Smooth muscle cell (in vitro differentiated cells): ENCODE data around the gene RASSF10. TPM values are rescaled to one million over a fixed set of nuclear protein-coding genes. Genes with fewer than 3 reads are reported as not detected.

ENCODE experiments used
- DNase-seq: peaks from one replicate; lab custom pipeline; 2025; ENCODE audit not compliant: unreplicated experiment; lab: John Stamatoyannopoulos, UW
- H2AFZ ChIP-seq: fragments of 200-600 bp; sonication (generic); 2 replicates; pipeline ENCODE4 v1.6.0; 2016; ENCODE audit warnings: antibody characterized with exemption, low read depth, mild to moderate bottlenecking
- H3F3A ChIP-seq: fragments of 200-600 bp; sonication (generic); 2 replicates; pipeline ENCODE4 v1.6.0; 2017; ENCODE audit warnings: antibody characterized with exemption, low read depth
- H3K27ac ChIP-seq: fragments of 200-600 bp; sonication (generic); 2 replicates; pipeline ENCODE4 v1.5.1; 2016; ENCODE audit warnings: low read depth, mild to moderate bottlenecking
- H3K27me3 ChIP-seq: fragments of 200-600 bp; sonication (generic); 2 replicates; pipeline ENCODE4 v1.6.1; 2016; ENCODE audit warnings: low read depth, mild to moderate bottlenecking
- H3K36me3 ChIP-seq: fragments of 200-600 bp; sonication (generic); 2 replicates; pipeline ENCODE4 v1.5.1; 2016; ENCODE audit warnings: low read depth
- H3K4me1 ChIP-seq: fragments of 200-600 bp; sonication (generic); 2 replicates; pipeline ENCODE4 v1.5.1; 2016; ENCODE audit warnings: low read depth
- H3K4me2 ChIP-seq: fragments of 200-600 bp; sonication (generic); 2 replicates; pipeline ENCODE4 v1.6.0; 2016; ENCODE audit warnings: mild to moderate bottlenecking
- H3K4me3 ChIP-seq: fragments of 200-600 bp; sonication (generic); 2 replicates; pipeline ENCODE4 v1.5.1; 2016; ENCODE audit warnings: mild to moderate bottlenecking
- H3K79me2 ChIP-seq: fragments of 200-600 bp; sonication (generic); 2 replicates; pipeline ENCODE4 v1.6.0; 2016; ENCODE audit warnings: low read depth, mild to moderate bottlenecking
- H3K9ac ChIP-seq: fragments of 200-600 bp; sonication (generic); 2 replicates; pipeline ENCODE4 v1.6.0; 2016; ENCODE audit warnings: low read depth
- H3K9me3 ChIP-seq: fragments of 200-600 bp; sonication (generic); replicated peaks from 2 replicates; pipeline ENCODE4 v1.5.1; 2016; ENCODE audit warnings: low read depth
- H4K20me1 ChIP-seq: fragments of 200-600 bp; sonication (generic); 2 replicates; pipeline ENCODE4 v1.6.0; 2016; ENCODE audit warnings: low read depth
- CTCF ChIP-seq: fragments of 200-600 bp; sonication (generic); IDR thresholded peaks from 2 replicates; pipeline ENCODE4 v1.5.1; 2017; ENCODE audit warnings: borderline replicate concordance, mild to moderate bottlenecking, antibody characterized with exemption; ENCODE audit not compliant: insufficient read depth, poor library complexity, severe bottlenecking
- WGBS: methylation state at CpG from one replicate; pipeline ENCODE4 v1.1.7; 2016; ENCODE audit warnings: low lambda C conversion rate; 5-methylcytosine and 5-hydroxymethylcytosine counted together
- polyA plus RNA-seq: library from polyadenylated mRNA; unstranded; fragments of >200 nt; fragmentation: Nextera tagmentation; extraction: Ambion mirVana; gene quantifications from 2 replicates; pipeline ENCODE4 v1.2.1, GENCODE V29; 2016
- total RNA-seq: library from RNA; depleted of rRNA; stranded (reverse); fragments of >200 nt; gene quantifications from 2 replicates; pipeline ENCODE4 v1.2.3, GENCODE V29; 2014

RASSF10 gene
- total and polyA plus RNA-seq, 2 experiments from 2014 or later = 2.2 TPM; not detected in 1

- Histone ChIP-seq H4K20me1 (no peaks in the 10 kb centered on the region), H3K4me3 (no peak overlapping the region), H3K36me3 (no peaks in the 10 kb centered on the region), H2AFZ (no peak overlapping the region), H3K4me1 (peaks cover 6% of the 10 kb centered on the region), H3K27me3 (peaks cover 13% of the 10 kb centered on the region), H3K27ac (no peak overlapping the region), H3K9me3 (no peaks in the 10 kb centered on the region), H3K9ac (no peak overlapping the region), H3K4me2 (no peak overlapping the region), H3K79me2 (no peaks in the 10 kb centered on the region), H3F3A (no peaks in the 10 kb centered on the region)
- no peak for TF ChIP-seq CTCF
- no peak for DNase-seq
- WGBS = 88% methylated on average over 3 of the region's 3 CpGs
These were observed 9.0 kb upstream of the RASSF10 start for GRCh38 chr11:13000116-13000515.

- no peak for DNase-seq
- Histone ChIP-seq H2AFZ (no peak overlapping the region), H3K9me3 (no peaks in the 10 kb centered on the region), H3K4me3 (no peak overlapping the region), H3K9ac (no peak overlapping the region), H3K4me2 (no peak overlapping the region), H3K4me1 (peaks cover 6% of the 10 kb centered on the region), H3F3A (no peaks in the 10 kb centered on the region), H3K27ac (no peak overlapping the region), H3K36me3 (no peaks in the 10 kb centered on the region), H4K20me1 (no peaks in the 10 kb centered on the region), H3K79me2 (no peaks in the 10 kb centered on the region), H3K27me3 (peaks cover 19% of the 10 kb centered on the region)
- TF ChIP-seq CTCF = no peak
- WGBS = 76% methylated on average over 5 of the region's 5 CpGs
These were observed 8.4 kb upstream of the RASSF10 start for GRCh38 chr11:13000721-13001120.

DNA sequence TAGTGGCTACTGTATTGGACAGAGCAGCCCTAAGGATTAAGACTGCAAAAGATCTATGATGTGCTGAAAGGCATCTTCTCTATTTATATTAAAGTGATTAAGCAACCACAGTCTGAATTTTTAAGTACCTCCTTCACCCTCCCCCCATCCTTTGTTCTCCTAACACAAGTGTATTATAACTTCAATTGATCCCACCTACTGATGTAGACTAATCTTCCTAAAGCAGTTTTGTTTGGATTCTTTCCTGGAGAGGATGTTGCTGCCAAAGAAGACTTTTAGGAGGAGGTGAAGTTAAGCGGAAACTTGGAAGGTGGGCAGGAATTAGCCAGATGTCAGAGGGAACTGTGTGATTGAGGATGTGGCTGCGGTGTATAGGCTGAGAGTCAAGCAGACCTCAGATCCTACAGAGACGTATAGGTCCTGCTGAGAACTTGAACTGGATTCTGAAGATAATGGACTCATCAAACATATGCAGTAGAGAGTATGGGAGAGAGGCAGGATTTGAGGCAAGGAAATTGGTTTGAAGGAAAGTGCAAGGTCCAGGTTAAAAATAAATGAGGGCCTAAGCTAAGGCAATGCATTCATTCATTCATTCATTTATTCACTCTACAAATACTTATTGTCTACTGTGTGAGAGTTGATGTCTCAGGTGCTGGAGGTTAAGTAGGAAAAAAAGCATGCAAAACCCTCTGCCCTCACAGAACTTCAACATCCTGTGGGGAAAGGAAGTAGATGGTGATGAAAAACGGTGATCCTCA lies 5.2 kb upstream of the RASSF10 start:
- Histone ChIP-seq H3K36me3 (no peaks in the 10 kb centered on the region), H3K4me1 (peaks cover 9% of the 10 kb centered on the region), H3K79me2 (no peaks in the 10 kb centered on the region), H3K27ac (no peak overlapping the region), H2AFZ (no peak overlapping the region), H4K20me1 (no peaks in the 10 kb centered on the region), H3F3A (no peaks in the 10 kb centered on the region), H3K4me3 (no peak overlapping the region), H3K9ac (no peak overlapping the region), H3K27me3 (peaks cover 48% of the 10 kb centered on the region), H3K9me3 (no peaks in the 10 kb centered on the region), H3K4me2 (no peak overlapping the region)
- DNase-seq = no peak
- WGBS = 88% methylated on average over 4 of the region's 4 CpGs
- no peak for TF ChIP-seq CTCF
